Kidney glomerular epithelial cell (primary cell): ENCODE results near the gene STK4.

Experiments
- DNase-seq: peaks from one replicate; lab custom pipeline; 2025; lab: John Stamatoyannopoulos, UW

The STK4 gene

DNA sequence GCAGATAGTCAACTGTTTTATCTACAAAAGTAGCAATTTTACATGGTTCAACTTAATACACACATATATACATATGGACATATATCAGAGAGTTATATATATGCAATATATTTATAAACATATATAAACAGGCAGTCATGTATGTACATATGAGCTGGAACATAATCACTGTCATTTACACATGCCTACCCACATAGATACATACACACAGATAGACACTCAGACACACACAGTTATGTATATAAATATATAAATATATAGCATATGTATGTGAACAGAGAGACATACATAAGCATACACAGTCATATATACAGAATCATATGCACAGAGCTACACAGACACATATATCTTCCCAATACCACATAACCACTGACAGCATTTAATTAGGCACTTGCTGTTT lies 146.4 kb downstream of the STK4 start:
- no peak for DNase-seq

DNA sequence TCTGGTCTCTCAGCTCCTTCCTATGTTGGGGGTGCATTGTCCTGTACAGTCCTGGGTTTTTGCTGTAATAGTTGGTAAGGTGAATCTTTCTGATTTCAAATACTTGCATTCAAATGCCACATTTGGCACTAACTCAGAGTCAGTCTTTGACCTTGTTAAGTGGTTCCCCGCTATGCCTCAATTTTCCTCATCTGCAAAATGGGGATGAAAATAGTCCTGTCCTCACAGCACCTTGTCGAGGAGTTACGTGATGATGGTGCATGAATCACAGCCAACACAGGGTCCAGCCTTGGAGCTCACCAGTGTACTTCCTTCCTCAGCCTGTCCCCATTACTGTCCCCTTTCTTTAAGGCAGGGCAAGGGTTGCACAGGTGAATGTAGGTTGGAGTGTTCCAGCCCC lies 147.6 kb downstream of the STK4 start:
- no peak for DNase-seq

- no peak for DNase-seq
Measured at GRCh38 chr20:45114465-45115385, 148.4 kb downstream of the STK4 start, which contains the start of gene WFDC5. Gene WFDC5, minus strand, starts transcription at chr20:45115174. Its CDS starts 91 bp downstream, at chr20:45115083.

- no peak for DNase-seq
Measured at GRCh38 chr20:45115386-45115774, 149.1 kb downstream of the STK4 start.

- DNase-seq: no peak
Measured at GRCh38 chr20:45115829-45116228, 149.5 kb downstream of the STK4 start.

DNA sequence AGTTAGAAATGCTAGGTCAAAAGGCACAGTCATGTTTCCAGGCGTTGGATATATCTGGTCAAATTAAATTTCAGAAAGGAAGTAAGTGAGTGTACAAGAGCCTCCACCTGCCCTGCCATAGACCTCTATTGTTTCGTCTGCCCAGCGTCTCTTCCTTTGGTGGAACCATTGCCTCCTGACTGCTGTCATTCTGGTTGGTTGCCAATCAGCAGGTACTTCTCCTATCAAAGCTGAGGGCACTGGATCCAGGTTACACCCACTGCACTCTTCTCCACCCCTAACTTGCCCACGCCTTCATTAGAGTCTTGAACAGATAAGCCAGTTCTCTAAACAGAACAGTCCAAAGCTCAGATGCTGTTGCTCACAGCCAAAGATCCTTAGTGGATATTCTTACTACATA lies 151.3 kb downstream of the STK4 start:
- DNase-seq: no peak

- DNase-seq: no peak
Measured at GRCh38 chr20:45118028-45118427, 151.7 kb downstream of the STK4 start.

DNA sequence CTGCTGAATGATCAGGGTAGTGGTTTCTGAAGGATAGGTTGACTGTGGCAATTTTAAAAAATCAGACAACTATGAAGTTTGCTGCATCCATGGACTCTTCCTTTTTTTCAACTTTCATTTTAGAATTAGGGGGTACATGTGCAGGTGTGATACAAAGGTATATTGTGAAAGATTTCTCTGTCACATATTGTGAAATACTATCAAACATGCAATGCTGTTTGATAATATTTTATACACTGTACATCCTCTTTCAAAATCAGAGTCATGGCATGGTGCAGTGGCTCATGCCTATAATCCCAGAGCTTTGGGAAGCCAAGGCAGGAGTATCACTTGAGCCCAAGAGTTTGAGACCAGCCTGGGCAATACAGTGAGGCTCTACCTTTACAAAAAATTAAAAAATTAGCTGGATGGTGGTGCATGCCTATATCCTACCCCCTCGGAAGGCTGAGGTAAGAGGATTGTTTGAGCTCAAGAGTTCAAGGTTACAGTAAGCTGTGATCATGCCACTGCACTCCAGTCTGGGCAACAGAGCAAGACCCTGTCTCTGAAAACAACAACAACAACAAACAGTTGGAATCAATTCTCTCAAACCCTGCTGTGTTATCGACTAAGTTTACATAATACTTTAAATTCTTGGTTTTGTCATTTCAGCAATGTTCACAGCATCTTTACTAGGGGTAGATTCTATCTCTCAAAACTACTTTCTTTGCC lies 153.4 kb downstream of the STK4 start:
- DNase-seq: no peak

DNA sequence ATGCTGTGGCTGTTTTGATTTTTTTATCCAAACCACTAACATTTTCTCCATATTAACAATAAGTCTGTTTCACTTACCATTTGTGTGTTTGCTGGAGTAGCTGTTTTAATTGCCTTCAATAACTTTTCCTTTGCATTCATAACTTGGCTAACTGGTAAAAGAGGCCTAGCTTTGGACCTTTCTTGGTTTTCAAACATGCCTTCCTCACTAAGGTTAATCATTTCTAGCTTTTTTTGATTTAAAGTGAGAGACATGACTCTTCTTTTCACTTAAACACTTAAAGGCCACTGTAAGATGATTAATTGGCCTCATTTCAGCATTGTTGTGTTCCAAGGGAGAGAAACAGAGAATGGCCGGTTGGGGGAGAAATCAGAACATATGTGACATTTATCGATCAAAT lies 155.1 kb downstream of the STK4 start:
- no peak for DNase-seq

- no peak for DNase-seq
Measured at GRCh38 chr20:45124365-45124764, 158.1 kb downstream of the STK4 start, which contains the start of gene WFDC12. Gene WFDC12, minus strand, starts transcription at chr20:45124465. Its CDS starts 18 bp downstream, at chr20:45124447.

- DNase-seq: peak; percentile 81
Measured at GRCh38 chr20:45128099-45128498, 161.8 kb downstream of the STK4 start.
